ENCODE results near the gene GRM8.

GRM8 gene

DNA sequence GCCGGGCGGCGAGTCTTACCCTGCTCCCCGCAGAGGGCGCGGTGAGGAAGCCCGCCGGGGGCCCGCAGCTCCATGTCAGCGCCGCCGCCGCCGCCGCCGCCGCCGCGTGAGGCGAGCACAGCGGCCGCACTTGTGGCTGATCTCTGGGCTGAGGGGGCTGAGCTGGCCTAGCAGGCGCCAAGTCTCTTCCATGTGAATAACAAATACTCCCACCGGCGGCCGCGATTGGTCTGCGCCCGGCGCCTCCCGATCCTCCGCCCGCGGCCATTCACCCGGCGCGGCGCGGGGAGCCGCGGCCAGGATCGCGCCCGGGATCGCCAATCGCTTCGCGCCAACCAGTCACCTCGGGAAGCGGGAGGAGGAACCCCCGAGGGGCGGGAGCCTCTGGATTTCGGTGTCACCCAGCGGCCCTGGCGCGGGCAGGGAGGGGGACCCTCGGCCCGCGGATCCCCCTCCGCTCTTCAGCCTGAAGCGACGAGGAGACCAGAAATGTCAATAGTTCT is at the start of gene GRM8:
TSS of gene GRM8 (minus strand) at position 164 of the 503 bp plus-strand sequence.
- no peak for DNase-seq (ENCODE audit: low read depth)

DNA sequence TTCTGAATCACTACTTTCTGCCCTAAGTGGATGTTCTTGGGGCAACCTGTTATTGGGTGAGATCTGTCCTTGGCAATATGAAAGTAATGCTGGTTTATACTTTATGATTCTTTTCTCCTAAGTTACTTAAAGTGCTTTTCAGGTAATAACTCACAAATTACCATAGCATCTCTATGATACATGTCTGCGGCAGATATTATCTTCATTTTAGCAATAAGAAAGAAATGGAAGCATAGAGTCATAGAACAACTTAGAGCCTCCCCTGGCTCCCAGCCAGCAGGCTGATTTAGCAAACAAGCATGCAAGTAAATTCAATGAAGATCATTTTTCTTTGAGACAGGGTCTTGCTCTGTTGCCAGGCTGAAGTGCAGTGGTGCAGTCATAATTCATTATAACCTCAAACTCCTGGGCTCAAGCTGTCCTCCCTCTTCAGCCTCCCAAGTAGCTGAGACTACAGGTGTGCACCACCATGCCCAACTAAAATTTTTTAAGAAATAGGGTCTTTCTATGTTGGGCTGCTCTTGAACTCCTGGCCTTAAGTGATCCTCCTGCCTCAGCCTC is 38.1 kb upstream of the GRM8 start:
- no peak for DNase-seq (ENCODE audit: low read depth)

DNA sequence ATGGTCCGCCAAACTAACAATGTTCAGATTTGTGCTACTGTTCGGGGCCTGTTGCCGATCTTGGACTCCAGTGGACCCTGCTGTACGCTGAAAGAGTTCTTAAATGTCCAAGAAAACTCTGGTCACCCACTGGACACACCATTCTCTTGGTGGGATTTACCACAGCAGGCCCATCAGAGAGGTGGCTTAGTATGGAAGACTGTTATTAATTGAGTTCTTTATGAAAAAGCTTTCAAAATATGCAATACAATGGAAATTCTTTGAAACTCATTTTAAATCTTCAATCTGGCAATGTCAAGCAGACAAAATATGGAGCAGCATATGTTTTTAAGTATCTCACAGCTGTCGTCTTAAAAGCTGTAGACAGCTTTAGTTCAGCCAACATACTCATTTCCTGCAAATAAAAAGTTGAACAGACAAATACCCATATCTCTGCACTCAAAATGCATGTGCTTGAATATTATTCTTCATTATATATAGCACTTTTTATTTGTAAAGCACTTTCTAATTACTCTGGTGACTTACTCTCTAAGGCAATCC is 37.4 kb upstream of the GRM8 start:
- DNase-seq (ENCODE audit: low read depth): no peak

DNA sequence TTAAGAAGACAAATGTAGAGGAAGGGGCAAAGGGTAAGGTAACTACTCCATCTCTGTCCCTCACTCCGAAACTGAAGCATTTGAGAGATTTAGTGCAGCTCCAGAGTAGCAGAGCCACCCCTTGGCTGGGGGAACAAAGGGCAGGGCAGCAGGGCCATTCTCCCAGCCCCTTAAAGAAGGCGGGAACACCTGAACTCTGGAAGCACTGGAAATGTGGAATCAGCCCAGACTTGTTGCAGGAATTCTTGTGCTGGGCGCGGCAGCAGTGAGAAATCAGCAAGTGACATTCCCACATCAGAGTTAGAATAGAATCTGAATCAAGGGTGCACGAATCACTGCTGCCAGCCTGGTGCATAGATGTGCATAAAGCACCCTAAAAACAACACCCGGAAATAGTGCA is 34.4 kb upstream of the GRM8 start:
- no peak for DNase-seq (ENCODE audit: low read depth)

DNA sequence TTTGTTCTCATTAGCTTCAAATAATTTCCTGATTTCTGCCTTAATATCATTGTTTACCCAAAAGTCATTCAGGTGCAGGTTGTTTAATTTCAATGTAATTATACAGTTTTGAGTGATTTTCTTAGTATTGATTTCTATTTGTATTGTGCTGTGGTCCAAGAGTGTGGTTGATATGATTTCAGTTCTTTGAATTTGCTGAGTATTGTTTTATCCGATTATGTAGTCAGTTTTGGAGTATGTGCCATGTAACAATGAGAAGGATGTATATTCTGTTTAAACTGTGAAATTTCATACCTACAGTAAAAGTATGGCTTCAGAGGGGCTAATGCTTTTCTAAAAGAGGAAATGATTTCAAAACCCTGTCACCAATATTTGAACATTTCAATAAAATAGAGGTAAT is 17.4 kb upstream of the GRM8 start:
- no peak for DNase-seq (ENCODE audit: low read depth)

DNA sequence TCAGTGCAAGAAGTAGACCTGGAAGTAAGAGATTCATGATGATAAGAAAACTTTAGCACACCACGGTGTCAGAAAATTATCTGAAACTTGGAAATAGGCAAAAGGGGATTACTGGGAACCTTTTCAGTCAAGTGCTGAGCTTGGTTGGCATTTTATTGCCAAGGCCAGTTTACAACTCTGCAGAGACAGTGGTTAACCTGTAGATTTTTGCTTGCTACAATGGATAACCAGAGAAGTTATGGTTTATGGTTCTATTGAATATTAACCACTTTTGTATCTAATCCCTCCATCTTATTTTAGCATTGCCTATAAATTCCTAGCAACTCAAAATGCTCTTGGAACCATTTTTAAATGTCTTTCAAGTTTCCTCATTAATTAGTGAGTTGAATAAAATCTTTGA is 13.3 kb upstream of the GRM8 start:
- no peak for DNase-seq (ENCODE audit: low read depth)

DNA sequence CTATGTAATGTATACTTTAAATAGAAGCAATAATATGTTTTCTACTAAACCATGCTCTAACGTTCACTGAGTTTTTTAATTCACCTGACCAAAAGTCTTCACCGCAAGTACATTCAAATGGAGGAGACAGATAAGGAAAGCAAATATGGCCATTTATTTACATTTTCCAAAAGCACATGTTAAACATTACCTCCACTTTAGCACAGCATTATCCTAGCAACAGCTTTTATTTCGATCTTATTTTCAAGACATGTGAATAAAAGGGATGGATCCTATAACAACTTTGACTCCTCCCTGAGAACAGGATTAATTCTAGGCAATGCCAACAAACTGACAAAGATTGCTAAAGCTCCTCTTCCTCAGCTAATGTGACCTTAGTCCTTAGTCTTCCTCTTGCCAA is 11.5 kb upstream of the GRM8 start:
- DNase-seq (ENCODE audit: low read depth): no peak

DNA sequence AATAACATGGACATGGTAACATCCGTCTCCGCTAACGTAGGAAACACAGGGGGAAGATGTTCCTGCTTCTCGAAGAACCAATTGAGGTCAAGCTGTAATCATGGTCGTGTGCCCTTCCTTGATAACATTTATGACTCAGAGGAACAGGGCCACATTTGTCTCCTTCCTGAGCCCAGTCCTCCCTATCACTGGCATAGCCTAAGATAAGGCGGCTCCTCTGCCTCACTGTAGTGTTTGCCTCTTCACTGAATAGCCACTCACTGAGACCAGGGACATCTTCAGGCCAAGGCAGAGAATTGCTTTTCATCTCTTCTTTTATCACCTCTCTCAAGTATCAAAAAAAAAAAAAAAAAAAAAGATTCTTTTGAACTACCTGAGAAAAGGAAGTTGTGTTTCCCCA is 5.4 kb upstream of the GRM8 start:
- DNase-seq (ENCODE audit: low read depth): no peak

DNA sequence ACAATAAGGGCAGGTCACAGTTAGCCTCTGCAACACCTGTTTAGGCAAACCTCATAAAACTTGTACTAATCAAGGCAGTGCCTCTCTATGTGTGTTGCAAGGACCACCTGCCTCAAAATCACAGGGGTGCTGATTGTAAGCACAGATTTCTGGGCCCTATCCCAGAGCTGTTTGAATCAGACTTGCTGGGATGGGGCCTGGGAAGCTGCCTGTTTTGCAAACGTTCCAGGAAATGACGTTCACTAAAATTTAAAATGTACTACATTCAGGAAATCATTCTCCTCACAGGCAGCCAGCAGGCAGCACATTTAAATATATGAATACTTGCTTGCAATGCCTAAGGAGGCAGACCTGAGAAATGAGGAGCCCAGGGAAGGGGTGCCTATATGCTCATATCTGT is 4.3 kb upstream of the GRM8 start:
- no peak for DNase-seq (ENCODE audit: low read depth)

DNA sequence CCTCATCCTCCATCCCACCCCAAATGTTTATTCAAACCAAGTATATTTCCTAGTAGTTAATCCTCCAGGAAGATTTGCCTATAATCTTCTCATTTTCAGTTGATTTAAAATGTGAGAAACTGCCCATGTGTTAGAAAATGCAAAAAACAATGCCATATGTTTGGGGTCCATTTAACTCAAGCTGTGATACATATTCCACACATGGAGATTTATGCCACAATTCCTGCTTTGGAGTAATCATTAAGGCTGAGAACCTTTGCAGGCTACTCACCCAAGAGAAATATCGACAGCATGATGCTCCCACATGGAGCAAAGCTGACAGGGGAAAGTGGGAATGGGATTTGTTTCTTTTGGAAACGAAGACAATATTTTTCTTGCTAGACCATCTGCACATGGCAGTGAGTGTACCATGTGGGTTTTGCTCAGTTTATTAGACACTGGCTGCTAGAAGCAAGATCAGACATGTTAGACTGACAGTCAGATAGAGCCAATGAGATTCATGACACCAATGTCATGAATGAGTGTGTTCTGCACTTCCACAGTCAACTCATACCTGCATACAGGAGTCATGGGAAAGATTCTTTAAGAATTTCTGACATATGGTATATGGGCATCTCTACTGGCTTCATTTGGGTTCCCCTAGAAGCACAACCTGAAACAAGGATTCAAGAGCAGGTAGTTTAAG is 3.4 kb upstream of the GRM8 start:
- DNase-seq (ENCODE audit: low read depth): no peak

DNA sequence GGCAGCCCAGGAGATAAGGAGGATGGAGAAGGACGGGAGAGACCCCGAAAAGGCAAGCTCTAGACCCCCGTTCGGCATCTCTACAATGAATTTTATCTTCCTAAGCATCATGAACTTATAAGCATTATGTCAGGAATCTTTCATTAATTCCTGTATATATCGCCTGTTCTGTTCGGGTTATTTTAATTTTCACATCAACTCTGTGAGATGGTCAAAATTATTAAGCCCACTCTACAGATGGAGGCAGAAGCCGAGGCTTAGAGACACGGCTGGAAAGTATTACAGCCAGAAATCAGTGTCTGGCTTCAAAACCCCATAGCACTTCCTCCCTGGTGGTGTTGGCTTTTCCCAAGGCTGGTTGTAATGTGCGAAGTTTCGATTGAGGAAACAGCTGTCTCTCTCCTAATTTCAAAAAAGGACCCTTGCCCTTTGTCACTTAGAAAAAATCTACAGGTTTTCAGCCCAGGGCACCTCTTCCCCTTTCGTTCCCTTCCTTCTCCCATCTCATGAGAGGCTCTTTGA is 1.5 kb upstream of the GRM8 start:
- DNase-seq (ENCODE audit: low read depth): no peak

DNA sequence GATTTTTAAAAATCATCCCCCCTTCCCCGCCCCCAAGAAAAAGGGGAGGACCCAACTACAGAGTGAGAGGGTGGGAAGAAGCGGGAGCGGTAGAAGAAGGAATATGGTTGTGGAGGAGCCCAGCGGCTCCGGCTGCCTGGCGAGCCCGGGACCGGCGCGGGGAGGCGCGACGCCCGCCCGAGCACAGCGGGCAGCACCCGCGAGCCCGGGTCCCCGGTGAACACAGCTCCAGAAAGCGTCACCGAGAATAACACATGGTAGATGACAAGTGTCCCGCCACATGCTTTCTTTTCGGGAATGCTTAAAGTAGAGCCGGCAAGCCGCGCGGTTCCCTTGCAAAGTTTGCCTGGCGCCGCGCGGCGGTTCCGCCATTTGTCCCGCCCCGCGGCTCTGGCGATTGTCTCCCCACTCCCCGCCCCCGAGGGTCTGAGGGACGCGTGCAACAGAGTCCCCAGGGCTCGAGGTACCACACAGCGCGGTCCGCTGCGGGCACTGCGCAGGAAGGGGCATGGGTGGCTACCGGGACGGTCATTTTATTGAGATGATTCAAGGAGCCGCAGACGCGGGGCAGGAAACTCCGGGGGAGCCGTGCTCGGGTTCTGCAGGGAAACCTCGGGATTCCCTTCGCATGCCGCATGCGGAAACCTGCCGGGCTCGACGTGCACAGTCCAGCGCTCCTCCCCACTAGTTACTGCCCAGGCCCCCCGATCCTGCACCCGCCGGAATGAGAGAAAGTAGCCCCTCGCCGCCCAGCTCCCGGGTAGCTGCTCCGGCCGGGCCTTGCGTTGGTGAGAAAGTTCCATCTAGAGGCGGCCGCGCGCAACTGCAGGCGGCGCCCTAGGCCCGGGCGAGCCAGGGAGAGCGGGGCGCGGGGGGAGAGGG is 781 bp upstream of the GRM8 start:
- DNase-seq (ENCODE audit: low read depth): no peak

DNA sequence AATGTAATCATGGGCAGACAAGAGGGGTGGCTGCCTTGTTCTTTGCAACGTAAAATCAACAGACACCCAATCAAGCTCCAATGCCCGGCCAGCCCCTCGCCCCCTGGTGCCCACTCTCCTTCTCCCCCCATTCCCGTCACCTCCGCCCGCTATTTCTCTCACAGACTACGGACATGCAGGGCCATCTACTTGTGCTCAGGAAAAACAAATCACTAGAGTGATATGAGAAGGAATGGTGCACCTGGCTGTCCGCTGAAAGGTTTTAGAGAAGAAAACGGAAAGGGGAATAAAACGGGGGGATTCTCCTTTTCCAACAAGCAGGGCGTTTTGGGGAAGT is 396 bp downstream of the GRM8 start:
- DNase-seq (ENCODE audit: low read depth): no peak

DNA sequence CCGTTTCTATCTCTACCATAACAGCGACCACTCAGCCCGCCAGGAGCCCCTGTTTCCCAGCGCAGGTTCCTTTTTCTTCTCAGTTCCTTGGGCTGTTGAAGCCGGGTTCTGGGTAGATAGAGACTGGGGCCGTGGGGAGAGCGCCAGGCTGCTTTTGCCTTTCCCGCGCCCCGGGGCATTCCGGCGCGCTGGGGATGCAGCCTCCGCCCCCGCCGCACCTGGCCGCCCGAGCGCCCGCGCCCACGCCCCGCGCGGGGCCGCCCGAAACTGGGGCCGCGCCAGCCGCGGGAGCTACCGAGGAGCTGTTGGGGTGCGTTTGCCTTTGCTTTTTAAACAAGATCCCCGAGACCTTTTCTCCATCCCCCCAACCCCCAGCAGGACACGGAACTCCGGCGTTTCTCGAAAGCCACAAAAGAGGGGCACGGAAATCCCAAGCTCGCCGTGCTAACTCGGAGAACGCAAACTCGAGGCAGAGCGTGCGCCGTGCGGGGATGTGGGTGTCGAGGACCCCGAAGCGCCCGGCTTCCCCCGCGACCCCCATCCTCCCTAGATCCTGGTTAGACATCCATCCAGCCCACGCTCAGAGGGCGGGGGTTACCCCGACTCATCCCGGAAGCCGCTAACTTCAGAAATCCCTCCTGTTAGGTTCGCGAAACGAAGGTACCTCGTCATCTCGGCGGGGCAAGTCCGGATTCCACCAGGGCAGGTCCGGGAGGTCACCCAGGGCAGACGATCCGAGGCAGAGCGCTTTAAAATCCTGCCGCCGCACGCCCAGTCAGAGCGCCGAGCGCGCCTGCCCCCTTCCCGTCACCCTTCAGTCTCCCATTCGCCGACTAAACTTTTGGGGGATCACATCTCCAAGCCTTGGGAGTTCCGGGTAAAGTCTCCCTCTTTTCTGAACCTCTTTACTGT is 1.0 kb downstream of the GRM8 start:
- DNase-seq (ENCODE audit: low read depth): no peak

DNA sequence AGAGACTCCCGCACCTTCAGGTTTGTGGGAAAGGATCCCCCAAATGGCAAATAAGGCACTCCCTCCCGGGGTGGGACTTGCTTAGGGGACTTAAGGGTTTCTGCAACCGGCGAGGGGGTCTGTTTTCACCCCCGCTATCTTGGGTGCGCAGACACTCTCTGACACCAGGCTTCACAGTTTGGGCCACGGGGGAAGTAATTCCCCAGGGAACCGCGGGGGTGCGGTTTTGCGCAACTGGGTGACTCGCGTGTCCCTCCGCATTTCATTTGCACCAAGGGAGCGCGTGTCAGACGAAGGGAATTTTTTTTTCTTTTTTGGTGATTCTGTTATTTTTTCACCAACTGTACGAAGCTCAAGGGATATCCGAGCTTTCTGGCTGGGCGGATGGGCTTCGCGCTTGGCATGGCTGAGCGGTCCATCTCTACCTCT is 1.7 kb downstream of the GRM8 start:
- no peak for DNase-seq (ENCODE audit: low read depth)

DNA sequence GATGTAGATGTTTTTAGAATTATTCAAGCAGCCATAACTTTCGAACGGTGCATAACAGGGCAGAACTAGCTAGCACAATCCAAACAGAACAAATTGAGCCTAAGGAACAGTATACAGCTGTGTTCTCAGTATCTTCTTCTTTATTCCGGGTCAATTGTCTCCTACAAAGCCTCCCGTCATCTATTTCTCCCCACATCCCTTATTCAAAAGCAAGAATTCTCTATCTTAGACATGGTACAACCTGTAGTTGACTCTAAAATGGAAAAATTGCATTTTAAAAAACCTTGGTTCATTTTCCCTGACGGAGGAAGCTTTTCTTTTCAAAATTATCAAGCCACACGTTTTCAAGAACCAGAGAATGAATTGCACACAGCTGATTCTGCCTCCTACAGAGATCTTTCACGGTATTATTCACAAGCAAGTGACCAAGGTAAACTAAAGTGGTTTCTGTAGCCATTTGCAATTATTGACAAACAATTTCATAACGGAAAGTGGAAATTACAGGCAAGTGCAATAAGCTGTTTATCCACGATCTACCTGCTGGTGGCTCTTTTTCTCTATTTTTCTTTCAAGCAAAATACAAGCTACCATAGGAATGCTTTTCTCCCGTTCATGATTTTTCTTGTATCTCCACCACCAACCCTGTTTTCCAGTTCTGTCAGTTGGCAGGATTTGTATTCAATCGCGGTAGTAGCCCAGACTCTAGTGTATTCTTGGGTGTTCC is 2.3 kb downstream of the GRM8 start:
- no peak for DNase-seq (ENCODE audit: low read depth)

DNA sequence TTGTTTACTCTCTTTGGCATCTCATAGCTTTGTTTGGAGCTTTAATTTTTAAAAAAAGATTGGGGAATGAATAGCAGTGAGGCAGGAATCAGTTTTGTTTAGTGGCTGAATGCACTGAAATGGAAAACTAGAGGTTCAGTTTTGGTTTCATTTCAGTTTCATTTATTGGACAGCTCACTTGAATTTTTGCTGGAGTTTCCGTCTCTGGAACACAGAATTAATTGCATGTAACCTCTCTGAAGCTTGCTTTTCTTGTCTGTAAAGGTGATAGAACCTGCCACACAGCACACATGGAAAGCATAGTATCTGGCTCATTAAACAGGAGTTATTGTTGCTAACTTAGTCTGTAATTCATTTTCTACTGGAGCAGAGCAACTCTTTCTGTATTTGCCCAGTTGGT is 7.1 kb downstream of the GRM8 start:
- no peak for DNase-seq (ENCODE audit: low read depth)

DNA sequence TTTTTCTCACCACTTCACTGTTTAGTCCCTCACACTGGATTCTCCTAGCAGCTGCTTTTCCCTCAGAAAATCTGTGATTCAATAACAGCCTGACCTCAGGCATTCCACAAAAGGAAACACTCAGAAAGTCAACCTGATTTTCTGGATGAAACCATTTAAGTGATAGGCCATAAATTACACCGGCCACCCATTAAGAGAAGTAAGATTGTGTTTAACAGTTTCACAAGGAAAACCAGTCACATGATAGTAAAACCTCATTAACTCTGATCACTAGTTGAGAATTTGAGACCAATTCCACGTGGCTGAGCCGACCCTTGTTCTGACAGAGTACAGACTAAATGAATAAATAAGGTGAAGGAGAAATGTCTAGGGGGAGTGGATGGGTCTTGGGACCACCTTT is 7.7 kb downstream of the GRM8 start:
- DNase-seq (ENCODE audit: low read depth): no peak

DNA sequence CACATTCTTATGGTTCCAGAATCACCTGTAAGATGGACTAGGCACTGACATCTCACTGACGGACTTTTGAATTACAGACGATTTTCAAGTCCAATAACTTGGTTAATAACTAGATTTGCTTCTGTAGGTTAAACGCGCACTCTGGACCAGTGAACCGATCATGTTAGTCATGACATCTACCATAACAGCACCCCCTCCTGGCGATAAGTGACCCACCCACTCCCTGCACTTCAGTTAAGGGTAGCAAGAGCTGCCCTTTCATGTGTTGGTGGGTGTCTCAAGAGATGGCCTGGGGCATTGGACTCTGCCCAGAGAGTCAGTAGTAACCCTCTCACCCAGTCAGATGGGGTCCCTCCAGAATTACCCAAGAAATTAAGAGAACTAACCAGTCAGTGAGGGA is 12.9 kb downstream of the GRM8 start:
- no peak for DNase-seq (ENCODE audit: low read depth)

DNA sequence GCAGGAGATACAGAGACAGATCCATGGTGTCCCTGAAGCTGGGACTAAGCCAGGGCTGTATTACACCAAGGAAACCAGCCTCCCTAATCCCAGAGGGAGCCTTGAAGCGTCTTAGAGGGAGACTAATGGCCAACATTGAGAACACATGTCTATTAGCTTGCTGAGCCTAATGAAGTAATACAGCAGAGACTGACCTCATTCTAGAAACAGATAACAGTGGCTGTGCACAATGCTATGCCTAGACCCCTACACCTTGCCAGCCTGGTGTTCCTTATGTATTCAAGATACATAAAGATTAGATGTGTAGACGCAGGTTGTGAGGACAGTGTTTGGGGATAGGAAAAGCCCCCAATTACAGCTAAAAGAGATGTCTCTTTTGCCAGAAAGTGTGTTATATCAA is 19.1 kb downstream of the GRM8 start:
- no peak for DNase-seq (ENCODE audit: low read depth)

DNA sequence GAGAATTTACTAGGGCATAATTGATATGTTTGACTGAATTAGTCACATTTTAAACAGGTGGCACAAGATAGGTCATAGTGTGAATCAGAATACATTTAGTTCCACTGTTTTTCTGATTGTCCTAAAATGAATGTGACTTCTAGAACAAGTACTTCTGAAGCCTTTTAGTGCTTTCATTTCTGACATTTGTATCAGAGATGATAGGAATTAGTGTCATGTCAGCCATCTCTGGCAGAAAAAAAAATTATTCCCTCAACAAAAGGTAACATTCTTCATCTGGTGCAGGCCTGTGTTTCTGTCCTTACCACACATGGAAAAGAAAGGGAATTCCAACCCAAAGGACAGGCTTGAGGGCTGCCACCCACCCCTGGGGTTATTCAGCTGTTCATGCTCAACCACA is 21.3 kb downstream of the GRM8 start:
- DNase-seq (ENCODE audit: low read depth): no peak
